HUES48 (cell line): ENCODE measurements around the gene RAB3D.

Source experiments
- H3K27ac ChIP-seq: one replicate; pipeline ENCODE4 v1.7.0; 2013; ENCODE audit warnings: low read depth, low read length, inconsistent platforms
- H3K27me3 ChIP-seq: 2 replicates; pipeline ENCODE4 v1.6.1; 2013; ENCODE audit warnings: mild to moderate bottlenecking, low read length; ENCODE audit not compliant: control insufficient read depth, insufficient read depth
- H3K36me3 ChIP-seq: 2 replicates; pipeline ENCODE4 v1.6.1; 2013; ENCODE audit warnings: low read length; ENCODE audit not compliant: control insufficient read depth, insufficient read depth
- H3K4me1 ChIP-seq: 2 replicates; pipeline ENCODE4 v1.6.1; 2013; ENCODE audit warnings: mild to moderate bottlenecking, low read length; ENCODE audit not compliant: control insufficient read depth, insufficient read depth
- H3K4me3 ChIP-seq: 2 replicates; pipeline ENCODE4 v1.5.1; 2013; ENCODE audit warnings: mild to moderate bottlenecking, low read depth, low read length
- H3K9ac ChIP-seq: 2 replicates; pipeline ENCODE4 v1.6.1; 2013; ENCODE audit warnings: mild to moderate bottlenecking, low read depth, low read length, moderate library complexity
- H3K9me3 ChIP-seq: 2 replicates; pipeline ENCODE4 v1.6.1; 2013; ENCODE audit warnings: low read length; ENCODE audit not compliant: control insufficient read depth, insufficient read depth

RAB3D gene

GRCh38 chr19:11291415-11291814 is 48.0 kb downstream of the RAB3D start:
- no peak overlapping the region for H3K27ac ChIP-seq
- H3K4me3 ChIP-seq, result no peak overlapping the region

GRCh38 chr19:11290256-11290655 is 49.2 kb downstream of the RAB3D start:
- no peaks in the 10 kb centered on the region for H3K9me3 ChIP-seq
- no peak overlapping the region for H3K9ac ChIP-seq
- H3K27ac ChIP-seq, result no peak overlapping the region
- H3K4me3 ChIP-seq, result no peak overlapping the region
- H3K4me1 ChIP-seq, result peaks cover 3% of the 10 kb centered on the region; the same call in 1 of the 2 replicates
- H3K36me3 ChIP-seq, result no peaks in the 10 kb centered on the region
- H3K27me3 ChIP-seq, result no peaks in the 10 kb centered on the region

More at GRCh38 chr19:11291415-11291814, 48.0 kb downstream of the RAB3D start:
- no peaks in the 10 kb centered on the region for H3K36me3 ChIP-seq
- H3K9me3 ChIP-seq, result no peaks in the 10 kb centered on the region
- H3K9ac ChIP-seq, result no peak overlapping the region
- H3K4me1 ChIP-seq, result peaks cover 3% of the 10 kb centered on the region; the same call in 1 of the 2 replicates
- H3K27me3 ChIP-seq, result no peaks in the 10 kb centered on the region

GRCh38 chr19:11288349-11288748 is 51.1 kb downstream of the RAB3D start:
- H3K27me3 ChIP-seq, result no peaks in the 10 kb centered on the region
- no peaks in the 10 kb centered on the region for H3K4me1 ChIP-seq
- H3K9me3 ChIP-seq, result no peaks in the 10 kb centered on the region

GRCh38 chr19:11286312-11286974 is 53.0 kb downstream of the RAB3D start:
- Histone ChIP-seq H3K36me3 (no peaks in the 10 kb centered on the region), H3K27me3 (no peaks in the 10 kb centered on the region), H3K9me3 (no peaks in the 10 kb centered on the region), H3K4me3 (no peak overlapping the region), H3K9ac (no peak overlapping the region), H3K4me1 (no peaks in the 10 kb centered on the region), H3K27ac (no peak overlapping the region)

More at GRCh38 chr19:11288349-11288748, 51.1 kb downstream of the RAB3D start:
- H3K27ac ChIP-seq, result no peak overlapping the region
- H3K36me3 ChIP-seq, result no peaks in the 10 kb centered on the region
- no peak overlapping the region for H3K9ac ChIP-seq
- H3K4me3 ChIP-seq, result no peak overlapping the region

GRCh38 chr19:11284515-11284914 is 54.9 kb downstream of the RAB3D start:
- Histone ChIP-seq H3K36me3 (no peaks in the 10 kb centered on the region), H3K4me1 (no peaks in the 10 kb centered on the region), H3K9ac (no peak overlapping the region), H3K27me3 (no peaks in the 10 kb centered on the region), H3K27ac (no peak overlapping the region), H3K4me3 (no peak overlapping the region), H3K9me3 (no peaks in the 10 kb centered on the region)

GRCh38 chr19:11281356-11282049 is 58.0 kb downstream of the RAB3D start:
- no peaks in the 10 kb centered on the region for H3K27me3 ChIP-seq
- H3K27ac ChIP-seq, result no peak overlapping the region
- H3K36me3 ChIP-seq, result no peaks in the 10 kb centered on the region
- H3K9ac ChIP-seq, result no peak overlapping the region
- no peaks in the 10 kb centered on the region; the same call in 1 of the 2 replicates for H3K9me3 ChIP-seq
- H3K4me3 ChIP-seq, result no peak overlapping the region
- H3K4me1 ChIP-seq, result no peaks in the 10 kb centered on the region

GRCh38 chr19:11279505-11280236 is 59.8 kb downstream of the RAB3D start:
- Histone ChIP-seq H3K36me3 (no peaks in the 10 kb centered on the region), H3K27ac (no peak overlapping the region), H3K9me3 (no peaks in the 10 kb centered on the region; the same call in 1 of the 2 replicates), H3K4me1 (peaks cover 4% of the 10 kb centered on the region; the same call in 1 of the 2 replicates), H3K27me3 (no peaks in the 10 kb centered on the region), H3K9ac (no peak overlapping the region), H3K4me3 (no peak overlapping the region)

- Histone ChIP-seq H3K9me3 (no peaks in the 10 kb centered on the region; the same call in 1 of the 2 replicates), H3K4me1 (peaks cover 4% of the 10 kb centered on the region; the same call in 1 of the 2 replicates), H3K36me3 (no peaks in the 10 kb centered on the region), H3K4me3 (no peak overlapping the region), H3K27me3 (no peaks in the 10 kb centered on the region), H3K27ac (no peak overlapping the region), H3K9ac (no peak overlapping the region)
Observed at GRCh38 chr19:11278670-11279069, 60.8 kb downstream of the RAB3D start.

GRCh38 chr19:11274533-11275086 is 64.8 kb downstream of the RAB3D start:
- no peaks in the 10 kb centered on the region; the same call in 1 of the 2 replicates for H3K9me3 ChIP-seq
- no peak overlapping the region for H3K27ac ChIP-seq
- H3K9ac ChIP-seq, result no peak overlapping the region
- peaks cover 4% of the 10 kb centered on the region; the same call in 1 of the 2 replicates for H3K4me1 ChIP-seq
- H3K4me3 ChIP-seq, result no peak overlapping the region
- no peaks in the 10 kb centered on the region for H3K27me3 ChIP-seq
- H3K36me3 ChIP-seq, result no peaks in the 10 kb centered on the region

GRCh38 chr19:11273989-11274388 is 65.5 kb downstream of the RAB3D start:
- Histone ChIP-seq H3K4me3 (no peak overlapping the region), H3K9me3 (no peaks in the 10 kb centered on the region; the same call in 1 of the 2 replicates), H3K9ac (no peak overlapping the region), H3K36me3 (no peaks in the 10 kb centered on the region), H3K27me3 (no peaks in the 10 kb centered on the region), H3K27ac (no peak overlapping the region), H3K4me1 (peaks cover 4% of the 10 kb centered on the region; the same call in 1 of the 2 replicates)
